HG03025 (cell line): ENCODE results near the gene TRIAP1.

Experiments used
- ATAC-seq: cut with Tn5 transposase; IDR thresholded peaks from one replicate; pipeline ENCODE4 v1.9.1; 2021; ENCODE audit warnings: mild to moderate bottlenecking, moderate library complexity; ENCODE audit not compliant: unreplicated experiment, low FRiP score

The TRIAP1 gene

DNA sequence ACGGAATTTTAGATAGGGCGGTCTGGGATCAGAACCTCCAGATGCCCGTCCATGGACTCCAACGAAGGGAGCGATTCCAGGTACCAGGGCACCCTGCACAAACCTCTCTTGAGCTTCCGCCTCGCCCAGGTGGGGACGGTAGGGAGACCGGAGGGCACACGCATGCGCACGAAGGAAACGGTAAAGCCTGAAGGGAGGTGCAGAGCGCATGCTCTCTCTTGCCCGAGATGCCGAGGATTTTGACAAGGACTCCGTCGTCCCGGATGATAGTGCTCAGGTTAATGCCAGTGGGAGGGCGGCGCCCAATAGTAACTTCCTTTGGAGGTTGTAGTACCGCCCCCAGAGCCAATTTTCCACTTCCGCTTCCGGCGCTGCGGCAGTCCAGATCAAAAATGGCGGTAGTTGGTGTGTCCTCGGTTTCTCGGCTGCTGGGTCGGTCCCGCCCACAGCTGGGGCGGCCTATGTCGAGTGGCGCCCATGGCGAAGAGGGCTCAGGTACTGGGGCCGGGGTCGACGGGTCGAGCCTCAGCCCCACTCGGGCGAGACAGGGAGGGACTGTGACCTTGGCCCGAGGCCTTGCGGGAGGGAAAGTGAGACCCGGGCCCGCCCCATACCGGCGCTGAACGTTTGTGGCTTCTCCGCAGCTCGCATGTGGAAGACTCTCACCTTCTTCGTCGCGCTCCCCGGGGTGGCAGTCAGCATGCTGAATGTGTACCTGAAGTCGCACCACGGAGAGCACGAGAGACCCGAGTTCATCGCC lies 8.3 kb downstream of the TRIAP1 start, which contains the start of gene COX6A1:
Gene COX6A1, plus strand, starts transcription at position 379 of the 760 bp plus-strand sequence. Its CDS starts 14 bp downstream, at position 393.
- peak; percentile 89 for ATAC-seq

DNA sequence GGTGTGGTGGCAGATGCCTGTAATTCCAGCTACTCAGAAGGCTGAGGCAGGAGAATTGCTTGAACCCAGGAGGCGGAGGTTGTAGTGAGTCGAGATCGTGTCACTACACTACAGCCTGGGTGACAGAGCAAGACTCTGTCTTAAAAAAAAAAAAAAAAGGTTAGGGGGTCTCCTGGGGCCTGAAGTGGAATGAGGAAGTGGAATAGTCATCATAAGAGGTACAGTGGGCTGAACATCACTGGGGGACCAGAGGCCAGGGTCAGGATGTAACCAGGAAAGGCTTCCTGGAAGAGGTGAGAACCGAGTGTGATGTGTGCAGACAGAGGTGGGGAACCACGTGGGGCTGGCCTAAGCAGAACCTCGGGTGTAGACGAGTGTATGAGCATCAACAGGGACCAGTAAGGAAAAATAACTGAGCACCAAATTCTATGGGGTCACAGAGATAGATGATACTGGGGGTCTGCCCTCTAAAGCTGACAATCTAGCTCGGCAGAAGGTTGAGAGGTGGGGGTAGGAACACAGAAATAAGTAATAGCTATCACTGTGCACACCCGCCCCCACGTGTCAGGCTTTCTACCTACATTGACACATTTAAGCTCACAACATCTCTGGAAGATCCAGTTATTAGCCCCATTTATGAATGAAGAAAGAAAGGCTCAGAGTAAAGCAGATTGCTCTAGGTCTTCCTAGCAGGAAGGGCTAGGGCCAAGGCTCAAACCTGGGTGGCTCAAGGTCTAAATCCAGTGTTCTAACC lies 13.2 kb downstream of the TRIAP1 start:
- ATAC-seq = no peak

DNA sequence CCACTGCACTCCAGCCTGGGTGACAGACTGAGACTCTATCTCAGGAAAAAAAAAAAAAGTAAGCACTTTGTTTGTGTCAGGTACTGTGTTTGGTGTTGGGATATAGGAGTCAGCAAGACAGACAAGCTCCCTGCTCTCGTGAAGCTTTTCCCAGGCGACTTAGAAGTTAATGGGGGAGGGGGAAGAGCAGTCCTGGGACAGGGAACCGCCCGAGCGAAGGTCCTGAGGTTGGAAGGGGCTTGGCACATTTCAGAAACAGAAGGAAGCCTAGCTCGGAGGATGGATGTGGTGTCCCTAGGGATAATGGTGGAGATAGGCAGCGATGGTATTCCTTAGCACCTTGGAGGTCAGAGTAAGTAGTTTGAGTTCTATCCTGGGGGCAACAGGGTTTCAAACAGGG lies 16.8 kb downstream of the TRIAP1 start:
- no peak for ATAC-seq

DNA sequence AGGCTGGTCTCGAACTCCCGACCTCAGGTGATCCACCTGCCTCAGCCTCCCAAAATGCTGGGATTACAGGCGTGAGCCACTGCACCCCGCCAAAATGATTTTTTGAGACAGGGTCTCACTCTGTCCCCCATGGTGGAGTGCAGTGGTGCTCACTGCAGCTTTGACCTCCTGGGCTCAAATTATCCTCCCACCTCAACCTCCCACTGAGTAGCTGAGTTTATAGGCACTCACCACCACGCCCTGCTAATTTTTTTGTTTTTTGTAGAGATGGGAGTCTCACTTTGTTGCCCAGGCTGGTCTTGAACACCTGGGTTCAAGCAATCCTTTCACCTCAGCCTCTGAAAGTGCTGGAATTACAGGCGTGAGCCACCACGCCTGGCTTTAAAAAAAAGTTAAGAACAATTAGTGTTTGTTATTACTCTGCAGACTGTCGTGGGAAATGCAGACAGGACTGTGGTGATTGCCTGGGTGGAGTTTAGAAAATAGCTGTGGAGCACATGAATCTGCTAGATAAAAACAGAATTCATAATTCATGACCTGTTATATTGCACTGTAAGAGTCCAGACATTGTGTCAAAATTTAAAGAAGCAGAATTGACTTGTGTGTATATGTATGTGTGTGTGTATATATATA lies 17.5 kb downstream of the TRIAP1 start:
- ATAC-seq = no peak

DNA sequence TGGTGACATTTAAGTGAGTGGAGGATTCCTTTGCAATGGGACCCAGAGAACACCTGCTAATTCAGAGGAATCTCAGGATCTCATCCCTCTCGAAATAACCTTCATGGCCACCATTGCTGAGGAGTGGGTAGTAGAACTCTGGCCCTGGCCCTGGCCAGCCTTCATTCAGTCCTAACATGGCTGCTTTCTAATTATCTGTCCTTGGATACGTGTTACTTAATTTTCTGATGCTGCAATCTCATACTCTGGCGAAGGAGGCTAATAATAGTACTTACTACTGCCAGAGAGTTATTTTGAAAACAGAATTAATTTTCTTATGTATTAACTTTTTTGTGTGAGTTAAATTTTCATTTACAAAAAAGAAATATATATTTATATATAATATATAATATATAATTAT lies 20.4 kb downstream of the TRIAP1 start:
- ATAC-seq = no peak

DNA sequence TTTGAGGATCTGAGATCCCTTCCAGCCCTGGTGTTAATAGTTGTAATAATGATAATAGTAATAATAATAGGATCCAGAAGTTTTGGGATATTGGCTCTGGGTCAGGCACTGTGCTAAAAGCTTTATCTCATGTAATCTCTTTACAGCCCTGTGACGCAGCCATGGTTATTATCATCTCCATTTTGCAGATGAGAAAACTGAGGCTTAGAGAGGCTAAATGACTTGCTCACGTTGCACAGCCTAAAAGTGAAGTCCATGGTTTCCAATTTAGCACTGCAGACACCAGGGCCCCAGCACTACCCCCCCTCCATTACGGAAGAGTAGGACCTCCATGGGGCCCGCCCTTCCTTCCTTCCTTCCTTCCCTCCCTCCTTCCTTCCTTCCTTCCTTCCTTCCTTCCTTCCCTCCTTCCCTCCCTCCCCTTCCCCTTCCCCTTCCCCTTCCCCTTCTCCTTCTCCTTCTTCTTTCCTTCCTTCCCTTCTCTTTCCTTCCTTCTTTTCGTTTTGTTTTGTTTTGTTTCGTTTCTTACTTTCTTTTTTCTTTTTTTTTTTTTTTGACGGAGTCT lies 23.2 kb downstream of the TRIAP1 start:
- no peak for ATAC-seq

DNA sequence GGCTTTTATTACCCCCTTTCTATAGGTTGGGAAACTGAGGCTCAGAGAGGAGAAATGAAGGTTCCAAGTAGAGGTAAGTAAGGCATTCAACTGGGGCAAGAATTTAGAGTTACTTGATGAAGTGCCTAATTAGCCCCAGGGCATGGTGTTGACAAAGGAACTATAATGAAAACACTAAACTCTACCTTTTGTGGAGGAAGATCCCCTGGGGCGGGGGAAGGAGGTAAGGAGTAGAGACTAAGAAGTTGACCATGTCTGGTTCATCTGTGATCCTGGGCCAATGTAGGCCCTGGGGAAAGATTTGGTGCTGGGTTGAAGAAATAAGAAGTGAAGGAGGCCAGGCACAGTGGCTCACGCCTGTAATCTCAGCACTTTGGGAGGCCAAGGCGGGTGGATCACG lies 24.5 kb downstream of the TRIAP1 start:
- no peak for ATAC-seq

DNA sequence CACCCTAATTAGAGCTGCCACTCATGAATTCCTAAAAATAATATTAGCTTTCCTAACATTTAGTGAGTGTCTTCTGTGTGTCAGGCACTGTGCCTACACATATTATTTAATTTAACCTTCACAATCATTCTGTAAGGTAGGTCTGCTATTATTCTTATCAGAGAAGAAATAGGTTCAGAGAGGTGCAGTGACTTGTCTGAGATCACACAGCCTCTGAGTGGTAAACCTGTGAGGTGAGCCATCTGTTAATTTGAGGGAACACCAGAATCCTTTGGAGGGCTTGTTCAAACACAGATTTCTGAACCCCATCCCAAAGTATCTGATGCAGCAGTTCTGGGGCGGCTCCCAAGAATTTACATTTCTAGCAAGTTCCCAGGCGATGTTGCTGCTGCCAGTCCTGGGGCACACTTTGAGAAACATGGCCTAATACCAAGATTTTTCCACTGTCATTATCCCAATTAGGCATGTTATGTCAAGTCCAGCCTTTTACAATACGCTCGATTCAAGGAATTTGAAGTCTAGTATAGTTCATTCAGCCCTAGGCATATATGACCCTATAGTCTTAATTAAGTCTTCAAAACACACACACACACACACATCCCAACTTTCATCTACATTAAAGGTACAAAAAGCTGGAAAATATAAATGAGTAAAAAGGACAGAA lies 28.1 kb downstream of the TRIAP1 start:
- ATAC-seq = no peak

DNA sequence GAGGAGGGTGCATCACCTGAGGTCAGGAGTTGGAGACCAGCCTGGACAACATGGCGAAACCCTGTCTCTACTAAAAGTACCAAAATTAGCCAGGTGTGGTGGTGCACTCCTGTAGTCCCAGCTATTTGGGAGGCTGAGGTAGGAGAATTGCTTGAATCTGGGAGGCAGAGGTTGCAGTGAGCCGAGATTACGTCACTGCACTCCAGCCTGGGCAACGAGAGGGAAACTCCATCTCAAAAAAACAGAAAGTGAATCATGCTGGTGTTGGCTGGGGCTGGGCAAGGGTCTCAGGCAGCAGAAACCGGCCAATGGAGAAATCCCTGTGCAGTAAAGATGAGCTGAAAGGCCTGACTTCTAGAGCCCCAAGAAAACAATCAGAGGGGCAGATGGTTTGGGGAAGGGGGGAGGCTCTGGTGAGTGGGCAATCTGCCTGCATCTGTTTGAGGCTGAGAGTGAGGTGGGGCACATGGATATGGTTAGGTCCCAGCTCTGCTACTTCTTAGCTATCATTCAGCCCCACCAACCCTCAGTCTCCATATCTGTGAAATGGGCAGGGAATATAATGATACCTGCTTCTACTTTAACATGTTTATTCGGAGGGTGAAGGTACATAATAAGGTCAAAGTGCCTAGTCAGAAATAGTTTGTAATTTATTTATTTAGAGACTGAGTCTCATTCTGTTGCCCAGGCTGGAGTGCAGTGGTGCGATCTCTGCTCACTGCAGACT lies 29.5 kb downstream of the TRIAP1 start:
- ATAC-seq = no peak

DNA sequence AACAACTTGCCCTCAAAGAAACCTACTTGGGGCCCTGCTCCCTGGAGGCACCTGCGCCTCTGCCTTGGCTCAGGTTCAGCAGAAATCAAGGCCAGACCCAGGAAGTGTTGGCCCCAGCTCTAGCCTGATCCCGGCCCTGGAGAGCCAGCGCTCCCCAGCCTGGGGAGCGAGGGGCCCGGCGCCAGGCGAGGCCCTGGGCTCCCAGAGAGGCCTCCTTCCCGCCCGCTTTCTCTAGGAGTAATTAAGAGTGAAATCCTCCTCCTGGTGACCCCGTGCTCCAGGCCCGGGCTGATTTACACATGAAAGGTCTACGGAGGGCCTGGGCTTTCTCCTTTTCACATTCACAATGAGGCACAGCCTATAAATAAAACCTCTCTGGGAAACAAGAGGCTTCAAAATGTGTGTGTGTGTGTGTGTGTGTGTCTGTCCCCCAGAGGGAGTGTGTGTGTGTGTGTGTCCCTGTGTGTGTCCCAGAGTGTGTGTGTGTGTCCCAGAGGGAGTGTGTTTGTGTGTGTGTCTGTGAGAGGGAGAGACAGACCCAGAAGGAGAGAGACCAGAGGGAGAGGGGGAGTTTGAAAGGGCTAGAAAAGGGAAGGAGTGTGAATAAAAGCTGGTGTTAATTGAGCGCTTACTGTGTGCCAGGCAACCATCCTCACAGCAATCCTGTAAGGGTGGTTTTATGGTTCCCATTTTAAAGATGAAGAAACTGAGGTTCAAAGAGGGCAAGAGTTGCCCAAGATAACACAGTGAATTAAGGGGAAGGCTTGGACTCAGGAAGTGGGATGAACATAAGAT lies 32.1 kb downstream of the TRIAP1 start:
- ATAC-seq = no peak

DNA sequence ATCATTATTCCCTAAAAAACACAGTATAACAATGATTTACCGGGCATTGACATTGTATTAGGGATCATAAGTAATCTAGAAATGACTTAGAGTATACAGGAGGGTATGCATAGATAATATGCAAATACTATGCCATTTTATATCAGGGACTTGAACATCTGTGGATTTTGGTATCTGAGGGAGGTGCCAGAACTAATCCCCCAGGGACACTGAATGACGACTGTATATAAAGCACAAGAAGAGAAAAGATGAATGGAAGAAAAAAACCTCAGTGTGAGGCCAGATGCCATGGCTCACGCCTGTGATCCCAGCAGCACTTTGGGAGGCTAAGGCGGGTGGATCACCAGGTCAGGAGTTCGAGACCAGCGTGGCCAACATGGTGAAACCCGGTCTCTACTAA lies 33.8 kb downstream of the TRIAP1 start:
- no peak for ATAC-seq

DNA sequence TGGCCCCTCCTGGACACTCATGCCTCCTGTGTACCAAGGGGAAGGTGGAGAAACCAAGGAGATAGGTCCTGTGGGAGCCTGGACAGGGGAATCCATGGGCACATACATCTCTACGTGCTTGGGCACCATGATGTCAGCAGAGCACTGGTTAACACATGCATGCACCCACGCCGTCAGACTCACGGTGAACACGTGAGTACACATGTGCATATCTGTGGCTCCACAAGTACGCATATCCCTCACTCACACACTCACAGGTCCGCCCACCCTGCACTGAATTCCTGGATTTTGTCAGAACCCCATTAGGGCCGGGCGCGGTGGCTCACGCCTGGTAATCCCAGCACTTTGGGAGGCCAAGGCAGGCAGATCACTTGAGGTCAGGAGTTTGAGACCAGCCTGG lies 37.4 kb downstream of the TRIAP1 start:
- ATAC-seq = no peak

DNA sequence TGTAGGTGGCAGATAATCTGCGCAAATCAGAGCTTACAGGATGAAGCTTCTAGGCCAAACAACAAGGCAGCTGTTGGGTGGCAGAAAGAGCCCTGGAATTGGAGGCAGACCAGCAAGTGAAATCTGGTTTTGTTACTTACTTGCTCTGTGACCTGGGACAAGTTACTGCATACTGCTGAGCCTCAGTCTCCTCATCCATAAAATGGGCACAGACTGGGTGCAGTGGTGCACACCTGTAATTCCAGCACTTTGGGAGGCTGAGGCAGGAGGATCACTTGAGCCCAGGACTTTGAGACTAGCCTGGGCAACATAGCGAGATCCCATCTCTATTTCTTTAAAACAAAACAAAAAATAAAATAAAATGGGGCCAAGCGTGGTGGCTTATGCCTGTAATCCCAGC lies 39.6 kb downstream of the TRIAP1 start:
- no peak for ATAC-seq

DNA sequence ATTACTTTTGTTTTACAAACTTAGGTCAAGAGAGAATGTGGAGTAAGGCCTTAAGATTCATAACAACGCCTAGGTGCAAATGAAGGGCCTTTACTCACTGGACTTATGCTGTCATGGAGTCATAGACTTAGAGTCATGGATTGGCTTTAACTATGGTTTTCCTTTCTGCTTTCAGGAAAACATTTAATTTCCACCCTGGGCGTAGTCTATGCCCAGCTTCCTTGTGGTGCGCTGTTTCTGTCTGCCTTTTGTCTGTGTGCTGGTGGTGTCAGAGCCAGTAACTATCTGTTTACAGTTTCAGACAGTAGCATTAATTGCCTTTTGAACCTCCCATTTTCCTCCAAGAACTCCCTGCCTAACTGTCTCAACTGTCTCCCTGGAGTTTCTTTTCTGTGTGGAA lies 40.1 kb downstream of the TRIAP1 start:
- ATAC-seq = no peak

DNA sequence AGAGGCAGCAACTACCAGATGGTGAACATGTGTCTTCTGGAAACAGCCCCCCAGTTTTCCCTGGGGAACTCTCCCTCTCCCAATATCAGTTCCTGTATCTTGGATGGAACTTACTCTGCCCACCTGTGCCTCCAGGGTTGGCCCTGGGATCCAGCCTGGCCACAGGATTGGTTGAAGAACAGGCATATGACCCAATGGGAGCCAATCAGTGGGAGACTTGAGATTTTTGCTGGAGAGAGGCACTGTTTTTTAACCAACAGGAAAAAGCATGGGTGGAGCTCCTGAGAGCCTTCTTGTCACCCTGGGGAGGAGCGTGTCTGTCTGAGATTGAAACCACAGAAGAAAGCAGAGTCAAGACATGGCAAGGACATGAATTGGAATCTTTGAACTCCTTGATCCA lies 41.9 kb downstream of the TRIAP1 start:
- no peak for ATAC-seq

DNA sequence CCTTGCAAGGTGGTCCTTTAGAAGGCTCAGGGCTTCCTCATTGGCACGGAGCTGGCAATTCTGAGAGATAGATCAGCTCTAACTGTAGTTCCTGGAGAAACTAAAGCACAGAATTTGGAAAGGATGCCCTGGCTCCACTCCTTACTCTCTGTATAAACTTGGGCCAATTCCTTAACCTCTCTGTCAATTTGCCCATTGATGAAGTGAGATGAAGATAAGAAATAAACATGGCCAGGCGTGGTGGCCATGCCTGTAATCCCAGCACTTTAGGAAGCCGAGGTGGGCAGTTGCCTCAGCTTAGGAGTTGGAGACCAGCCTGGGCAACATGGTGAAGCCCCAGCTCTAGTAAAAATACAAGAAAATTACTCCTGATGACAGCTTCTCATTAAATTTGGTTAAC lies 42.3 kb downstream of the TRIAP1 start:
- no peak for ATAC-seq

DNA sequence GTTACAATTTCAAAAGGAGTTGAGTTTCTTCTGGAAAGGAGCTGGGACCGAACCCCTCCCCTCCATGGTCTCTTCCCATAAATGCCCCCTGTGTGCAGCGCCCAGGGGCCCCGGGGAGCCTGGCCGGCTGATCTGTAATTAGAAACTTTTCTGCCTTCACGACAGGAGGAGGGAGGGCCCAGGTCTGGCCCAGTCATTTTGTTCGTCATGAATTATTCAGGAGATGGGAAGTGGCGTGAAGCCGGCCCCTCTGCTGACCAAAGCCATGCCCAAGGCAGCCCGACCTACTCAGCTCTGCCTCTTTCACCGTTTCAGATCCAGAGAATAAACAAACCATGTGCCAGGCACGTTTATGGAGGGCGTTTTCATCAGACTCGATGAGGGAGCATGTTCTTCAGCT lies 44.0 kb downstream of the TRIAP1 start:
- ATAC-seq = no peak

DNA sequence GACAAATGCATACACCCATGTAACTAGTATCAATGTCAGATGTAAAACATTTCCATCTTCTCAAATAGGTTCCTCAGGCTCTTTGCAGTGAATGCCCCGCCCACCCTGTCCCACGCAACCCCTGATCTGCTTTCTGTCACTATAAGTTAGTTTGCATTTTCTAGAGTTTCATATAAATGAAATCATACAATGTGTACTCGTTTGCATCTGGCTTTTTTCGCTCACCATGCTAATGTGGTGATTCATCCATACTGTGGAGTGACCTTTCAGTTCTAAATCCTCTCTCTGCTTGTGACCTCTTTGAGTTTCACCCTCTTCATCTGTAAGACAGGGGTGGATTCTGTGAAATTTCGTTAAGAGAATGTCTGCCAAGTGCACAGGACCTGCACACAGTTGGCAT lies 46.7 kb downstream of the TRIAP1 start:
- ATAC-seq = no peak

DNA sequence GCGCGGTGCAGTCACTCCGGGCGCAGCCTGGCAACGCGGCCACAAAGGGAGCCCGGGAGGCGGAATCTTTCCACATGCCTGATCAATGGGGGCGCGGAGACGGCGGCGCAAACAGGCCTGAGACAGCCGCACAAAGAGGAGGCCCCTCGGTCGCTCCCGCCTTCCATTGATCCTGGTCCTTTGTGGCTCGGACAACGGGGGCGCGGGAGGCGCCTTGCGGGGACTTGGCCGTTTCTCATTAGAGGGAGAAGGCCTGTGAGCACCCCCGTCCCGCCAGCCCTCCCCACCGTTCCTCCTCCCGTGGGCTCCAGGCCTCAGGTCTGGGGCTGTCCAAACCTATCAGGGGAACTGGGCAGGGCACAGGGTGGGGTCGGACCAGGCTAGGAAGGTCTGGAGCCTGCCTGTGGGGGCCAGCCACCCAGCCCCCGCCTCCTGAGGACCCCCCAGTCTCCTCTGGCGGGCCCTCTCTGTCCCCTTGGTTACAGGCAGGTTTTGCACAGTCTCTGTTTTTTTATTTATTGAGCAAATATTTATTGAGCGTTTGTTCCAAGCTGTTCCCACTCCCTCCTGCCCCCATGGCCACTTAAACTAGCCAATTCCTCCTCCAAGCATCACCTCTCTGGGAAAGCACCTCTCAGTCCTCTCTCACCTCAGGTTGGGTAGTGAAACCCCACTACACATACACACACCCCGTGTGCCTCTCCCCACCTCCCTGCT lies 48.2 kb downstream of the TRIAP1 start:
- no peak for ATAC-seq
